Neural cell (in vitro differentiated cells): Measurements from ENCODE around the gene HS6ST3.

Experiments
- CTCF ChIP-seq: fragments of 450-650 bp; IDR thresholded peaks from 2 replicates; pipeline ENCODE4 v1.5.1; 2014; ENCODE audit warnings: antibody characterized with exemption, mild to moderate bottlenecking, moderate library complexity; ENCODE audit not compliant: poor library complexity, severe bottlenecking
- POLR2AphosphoS5 ChIP-seq: IDR thresholded peaks from 2 replicates; pipeline ENCODE4 v1.6.1; 2012
- RAD21 ChIP-seq: fragments of 450-650 bp; conservative IDR thresholded peaks from 2 replicates; pipeline ENCODE4 v1.6.1; 2014; ENCODE audit warnings: antibody characterized with exemption, mild to moderate bottlenecking, moderate library complexity

- TF ChIP-seq POLR2AphosphoS5 (no peak), CTCF (no peak), RAD21 (no peak)
Observed at GRCh38 chr13:96539791-96540190, 449.9 kb downstream of the HS6ST3 start.
